ENCODE results near the gene MAP3K4. TPM values are rescaled to one million over a fixed set of nuclear protein-coding genes. Genes with fewer than 3 reads are reported as not detected.
"Not testable (repeated sequence)": the region's sequence is repeated elsewhere in the genome, so short reads cannot be mapped to it uniquely, and the experiment has no call there.

Gene MAP3K4
- total RNA-seq, 2 experiments from 2014 or later = 26.8 to 35.7 TPM

DNA sequence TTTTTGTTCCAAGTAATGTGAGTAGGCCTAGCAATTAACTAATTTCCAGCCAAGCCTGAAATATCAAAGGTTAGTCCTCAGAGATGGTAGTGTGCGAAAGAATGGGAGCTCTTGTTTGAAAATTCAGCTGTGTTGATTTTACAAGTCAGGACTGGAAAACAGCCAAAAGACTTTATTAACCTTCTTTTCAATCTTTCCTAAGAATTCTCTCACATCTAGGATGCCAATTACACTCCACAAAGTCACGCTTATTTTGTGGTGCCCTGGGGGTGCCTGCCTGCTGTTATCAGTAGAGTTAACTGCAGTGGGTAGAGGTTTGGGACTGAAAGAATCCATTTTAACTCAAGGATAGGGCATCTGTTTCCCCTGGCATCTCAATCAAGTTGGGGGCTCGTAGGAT is 30.7 kb upstream of the MAP3K4 start:
- H3K4me3 Mint-ChIP-seq = no peak overlapping the region
- no peaks in the 10 kb centered on the region for H3K4me1 Mint-ChIP-seq (ENCODE audit: low read depth)
- no peak overlapping the region for H3K27ac Mint-ChIP-seq
- CTCF ChIA-PET = no interaction called here
- H3K27me3 Mint-ChIP-seq (ENCODE audit: low read depth) = peaks cover 3% of the 10 kb centered on the region
- POLR2A ChIA-PET = no interaction called here
- ATAC-seq (no peak), DNase-seq (no peak)
- no peaks in the 10 kb centered on the region for H3K9me3 Mint-ChIP-seq (ENCODE audit: insufficient read depth)
- H3K36me3 Mint-ChIP-seq (ENCODE audit: low read depth) = no peaks in the 10 kb centered on the region

DNA sequence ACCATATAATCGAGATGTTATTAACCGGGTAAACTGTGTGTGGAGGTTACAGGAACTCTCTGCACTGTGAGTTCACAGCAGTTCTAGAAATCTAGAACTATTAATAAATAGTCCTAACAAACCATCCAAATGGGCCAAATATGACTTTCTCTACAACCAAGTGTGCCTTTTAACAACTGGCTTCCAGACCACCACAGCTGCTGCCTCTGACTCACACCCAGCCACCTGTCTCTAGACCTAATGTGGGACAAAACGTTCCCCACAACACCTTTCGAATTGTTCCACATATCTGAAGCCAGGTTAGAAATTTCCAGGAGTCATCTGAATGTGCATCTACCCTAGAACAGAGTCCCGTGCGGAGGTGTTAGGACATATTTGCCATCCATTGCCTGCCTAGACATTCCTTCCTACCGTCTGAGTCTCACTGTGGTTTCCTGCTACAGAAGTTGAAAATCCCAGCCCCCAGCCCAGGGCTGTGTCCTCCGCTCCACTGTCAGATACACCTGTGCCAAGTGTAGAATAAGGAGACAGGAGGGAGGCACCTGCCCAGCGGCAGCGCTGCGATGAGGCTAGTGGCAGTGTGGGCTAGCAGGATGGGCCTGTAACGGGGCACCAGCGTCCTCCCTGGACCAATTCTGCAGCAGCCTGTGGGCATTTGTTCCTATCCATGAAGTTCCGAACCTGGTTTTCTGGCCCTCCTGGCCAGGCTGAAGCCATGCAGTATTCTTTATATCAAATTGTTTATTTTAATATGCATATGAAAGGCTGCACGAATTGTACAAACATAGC is 28.5 kb upstream of the MAP3K4 start:
- Mint-ChIP-seq H3K4me3 (no peak overlapping the region), H3K4me1 (ENCODE audit: low read depth) (no peaks in the 10 kb centered on the region), H3K9me3 (ENCODE audit: insufficient read depth) (no peaks in the 10 kb centered on the region), H3K27ac (no peak overlapping the region), H3K36me3 (ENCODE audit: low read depth) (no peaks in the 10 kb centered on the region), H3K27me3 (ENCODE audit: low read depth) (peaks cover 5% of the 10 kb centered on the region)
- ATAC-seq (no peak), DNase-seq (no peak)
- CTCF ChIA-PET = no interaction called here
- POLR2A ChIA-PET = no interaction called here

DNA sequence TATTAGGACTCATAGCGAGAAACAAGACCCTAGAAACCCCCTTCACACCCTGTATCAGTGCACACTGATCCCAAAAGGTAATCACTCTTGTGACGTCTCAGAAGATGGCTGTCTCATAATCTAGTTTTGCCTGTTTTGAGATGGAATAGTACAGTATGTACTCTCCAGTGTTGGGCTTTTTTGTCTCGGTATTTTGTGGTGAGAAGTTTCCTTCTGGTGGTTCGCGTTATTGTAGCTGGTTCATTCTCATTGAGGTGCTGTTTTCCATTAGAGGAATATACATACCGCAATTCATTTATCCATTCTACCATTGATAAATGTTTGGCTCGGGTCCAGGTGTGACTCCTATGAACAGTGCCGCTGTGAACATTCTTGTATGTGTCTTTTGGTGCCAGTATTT is 27.9 kb upstream of the MAP3K4 start:
- CTCF ChIA-PET = no interaction called here
- Mint-ChIP-seq H3K9me3 (ENCODE audit: insufficient read depth) (no peaks in the 10 kb centered on the region), H3K27ac (no peak overlapping the region), H3K27me3 (ENCODE audit: low read depth) (peaks cover 5% of the 10 kb centered on the region), H3K4me3 (no peak overlapping the region), H3K4me1 (ENCODE audit: low read depth) (no peaks in the 10 kb centered on the region), H3K36me3 (ENCODE audit: low read depth) (no peaks in the 10 kb centered on the region)
- ATAC-seq (no peak), DNase-seq (no peak)
- POLR2A ChIA-PET = no interaction called here

DNA sequence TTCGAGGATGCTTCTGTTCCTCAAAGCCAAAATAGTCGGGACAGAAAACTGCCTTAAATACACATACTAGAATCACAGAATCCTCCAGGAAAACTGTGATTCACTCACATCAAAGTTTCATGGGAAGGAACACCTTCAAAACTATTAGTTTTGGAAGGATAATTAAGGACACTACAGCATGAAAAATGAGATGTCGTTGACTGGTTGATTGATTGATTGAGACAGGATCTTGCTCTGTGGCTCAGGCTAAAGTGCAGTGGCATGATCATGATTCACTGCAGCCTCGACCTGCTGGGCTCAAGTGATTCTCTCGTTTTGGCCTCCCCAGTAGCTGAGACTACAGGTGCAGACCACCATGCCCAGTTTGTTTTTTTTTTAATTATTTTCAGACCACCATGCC is 25.7 kb upstream of the MAP3K4 start:
- Mint-ChIP-seq H3K4me3 (no peak overlapping the region), H3K27ac (no peak overlapping the region), H3K9me3 (ENCODE audit: insufficient read depth) (no peaks in the 10 kb centered on the region), H3K36me3 (ENCODE audit: low read depth) (no peaks in the 10 kb centered on the region), H3K4me1 (ENCODE audit: low read depth) (no peaks in the 10 kb centered on the region), H3K27me3 (ENCODE audit: low read depth) (peaks cover 5% of the 10 kb centered on the region)
- ATAC-seq (no peak), DNase-seq (no peak)
- CTCF ChIA-PET = no interaction called here
- POLR2A ChIA-PET = no interaction called here

DNA sequence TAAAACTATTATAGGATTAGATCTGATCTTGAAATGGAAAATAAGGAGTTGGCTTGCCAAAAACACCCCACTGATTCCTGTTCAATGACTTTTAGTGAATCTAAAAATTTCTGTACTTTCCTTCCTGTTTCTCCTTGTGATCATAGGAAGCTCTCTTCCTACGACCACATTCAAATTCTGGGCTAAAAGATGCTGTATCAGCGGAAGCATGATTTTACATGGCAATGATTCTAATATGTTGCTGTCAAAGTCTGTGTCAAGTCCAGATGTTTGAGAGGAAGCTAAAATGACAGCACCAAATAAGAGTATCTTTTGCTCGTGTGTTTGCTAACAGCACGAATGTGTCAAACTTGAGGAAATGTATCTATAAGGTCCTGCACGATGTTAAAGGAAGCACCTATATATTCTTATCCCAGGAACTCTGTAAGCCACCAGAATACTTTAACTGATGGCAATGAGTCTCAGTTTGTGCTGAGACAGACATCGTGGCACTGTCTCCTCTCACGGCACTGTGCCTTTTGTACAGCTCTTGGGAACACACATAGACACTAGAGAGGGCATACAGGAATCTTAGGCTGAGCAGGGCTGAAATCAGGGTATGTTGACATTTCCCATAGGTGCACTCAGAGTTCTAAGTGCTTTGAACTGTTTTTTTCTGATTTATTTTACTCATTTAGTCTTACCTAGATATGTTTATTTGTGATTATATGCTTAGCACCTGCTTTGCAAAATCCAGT is 24.9 kb upstream of the MAP3K4 start:
- no peaks in the 10 kb centered on the region for H3K9me3 Mint-ChIP-seq (ENCODE audit: insufficient read depth)
- DNase-seq (no peak), ATAC-seq (no peak)
- H3K27me3 Mint-ChIP-seq (ENCODE audit: low read depth) = peaks cover 7% of the 10 kb centered on the region
- no peaks in the 10 kb centered on the region for H3K36me3 Mint-ChIP-seq (ENCODE audit: low read depth)
- H3K4me1 Mint-ChIP-seq (ENCODE audit: low read depth) = no peaks in the 10 kb centered on the region
- POLR2A ChIA-PET = no interaction called here
- CTCF ChIA-PET = no interaction called here
- no peak overlapping the region for H3K4me3 Mint-ChIP-seq
- no peak overlapping the region for H3K27ac Mint-ChIP-seq

DNA sequence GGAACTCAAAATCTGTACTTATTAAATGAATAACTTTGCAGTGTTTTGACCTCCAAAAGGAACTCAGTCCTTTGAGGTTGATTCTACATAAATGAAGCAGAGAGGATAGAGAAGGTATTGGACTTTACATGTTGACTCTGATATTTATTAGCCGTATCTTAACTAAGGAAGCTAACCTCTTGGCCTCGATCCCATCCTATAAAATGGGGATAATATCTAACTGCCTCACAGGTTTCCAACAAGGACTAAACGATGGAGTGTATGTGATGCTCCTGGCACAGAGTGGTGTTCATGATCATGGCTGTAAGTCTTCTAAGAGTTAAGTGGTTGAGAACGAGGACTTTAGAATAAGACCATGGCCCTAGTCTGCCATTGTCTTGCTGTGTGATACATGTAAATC is 24.2 kb upstream of the MAP3K4 start:
- ChIA-PET CTCF (no interaction called here), POLR2A (no interaction called here)
- no peak for DNase-seq
- Mint-ChIP-seq H3K9me3 (ENCODE audit: insufficient read depth) (no peaks in the 10 kb centered on the region), H3K4me1 (ENCODE audit: low read depth) (no peaks in the 10 kb centered on the region), H3K27ac (no peak overlapping the region), H3K36me3 (ENCODE audit: low read depth) (no peaks in the 10 kb centered on the region), H3K27me3 (ENCODE audit: low read depth) (peaks cover 6% of the 10 kb centered on the region), H3K4me3 (no peak overlapping the region)
- ATAC-seq = no peak

DNA sequence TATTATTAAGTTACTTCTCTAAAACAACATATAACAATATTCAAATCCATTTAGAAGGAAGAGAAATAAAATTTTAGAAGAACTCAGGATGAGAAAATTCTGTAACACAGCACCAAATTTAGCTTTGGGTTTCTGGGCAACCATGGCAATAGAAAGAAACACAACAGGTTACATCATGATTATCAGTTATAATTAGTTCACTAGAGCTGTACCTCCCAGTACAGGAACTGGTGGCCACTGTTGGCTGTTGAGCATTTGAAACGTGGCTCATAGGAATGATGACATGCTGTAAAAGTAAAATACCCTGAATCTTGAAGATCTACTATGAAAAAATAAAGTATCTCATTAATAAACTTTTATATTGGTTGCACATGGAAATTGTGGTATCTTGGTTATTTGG is 23.7 kb upstream of the MAP3K4 start:
- Mint-ChIP-seq H3K4me1 (ENCODE audit: low read depth) (no peaks in the 10 kb centered on the region), H3K4me3 (no peak overlapping the region), H3K27me3 (ENCODE audit: low read depth) (peaks cover 6% of the 10 kb centered on the region), H3K9me3 (ENCODE audit: insufficient read depth) (no peaks in the 10 kb centered on the region), H3K27ac (no peak overlapping the region), H3K36me3 (ENCODE audit: low read depth) (no peaks in the 10 kb centered on the region)
- no peak for DNase-seq
- ChIA-PET CTCF (no interaction called here), POLR2A (no interaction called here)
- no peak for ATAC-seq

DNA sequence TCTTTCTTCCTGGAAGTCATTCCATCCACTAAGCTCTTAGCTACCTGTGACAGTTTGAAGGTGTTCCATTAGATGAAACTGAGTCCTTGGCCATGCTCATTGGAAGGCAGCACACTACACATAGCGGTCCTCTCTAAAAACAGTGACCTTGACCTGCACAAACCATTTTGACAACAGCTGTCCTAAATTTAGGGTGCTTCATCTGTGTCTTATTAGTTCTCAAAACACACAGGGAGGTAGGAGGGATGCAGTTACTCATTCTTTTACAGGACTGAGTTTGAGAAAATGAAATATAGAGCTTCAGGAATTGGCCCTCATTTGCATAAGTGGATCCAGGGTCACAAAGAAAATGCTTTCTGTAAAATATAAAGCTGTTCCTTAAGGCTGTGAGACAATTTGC is 20.4 kb upstream of the MAP3K4 start:
- Mint-ChIP-seq H3K36me3 (ENCODE audit: low read depth) (no peaks in the 10 kb centered on the region), H3K4me3 (no peak overlapping the region), H3K4me1 (ENCODE audit: low read depth) (no peaks in the 10 kb centered on the region), H3K27me3 (ENCODE audit: low read depth) (peaks cover 6% of the 10 kb centered on the region), H3K27ac (no peak overlapping the region), H3K9me3 (ENCODE audit: insufficient read depth) (no peaks in the 10 kb centered on the region)
- ChIA-PET CTCF (interaction anchor here (1.1 kb wide), 1 partner anchor 21 kb away, joined by 3 read pairs; no protein-coding TSS in a partner anchor), POLR2A (no interaction called here)
- no peak for ATAC-seq
- no peak for DNase-seq

DNA sequence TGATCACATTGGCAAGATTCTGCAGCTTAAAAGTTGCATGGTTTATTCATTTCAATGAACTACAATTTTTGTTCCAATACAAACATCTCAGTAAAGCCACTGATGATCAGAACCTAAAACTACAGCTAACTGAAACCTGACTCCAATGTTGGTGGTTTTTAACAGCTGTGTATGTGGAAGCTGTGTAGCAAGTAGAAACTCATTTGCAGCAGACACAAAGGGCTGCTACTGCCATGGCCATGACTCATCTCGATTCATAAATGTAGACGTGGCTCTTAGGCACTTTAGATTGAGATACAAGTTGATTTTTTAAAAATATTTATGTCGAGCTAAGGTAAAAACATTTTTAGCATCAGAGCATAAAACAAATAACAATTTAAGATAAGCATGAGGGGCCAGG is 19.5 kb upstream of the MAP3K4 start:
- no peaks in the 10 kb centered on the region for H3K36me3 Mint-ChIP-seq (ENCODE audit: low read depth)
- ChIA-PET POLR2A (no interaction called here), CTCF (interaction anchor here (1.0 to 1.1 kb wide), 2 partner anchors 20 to 43 kb away, joined by 3 read pairs; no protein-coding TSS in a partner anchor)
- ATAC-seq (no peak), DNase-seq (no peak)
- H3K9me3 Mint-ChIP-seq (ENCODE audit: insufficient read depth) = no peaks in the 10 kb centered on the region
- no peak overlapping the region for H3K27ac Mint-ChIP-seq
- H3K4me3 Mint-ChIP-seq = no peak overlapping the region
- H3K27me3 Mint-ChIP-seq (ENCODE audit: low read depth) = peaks cover 6% of the 10 kb centered on the region
- H3K4me1 Mint-ChIP-seq (ENCODE audit: low read depth) = no peaks in the 10 kb centered on the region

DNA sequence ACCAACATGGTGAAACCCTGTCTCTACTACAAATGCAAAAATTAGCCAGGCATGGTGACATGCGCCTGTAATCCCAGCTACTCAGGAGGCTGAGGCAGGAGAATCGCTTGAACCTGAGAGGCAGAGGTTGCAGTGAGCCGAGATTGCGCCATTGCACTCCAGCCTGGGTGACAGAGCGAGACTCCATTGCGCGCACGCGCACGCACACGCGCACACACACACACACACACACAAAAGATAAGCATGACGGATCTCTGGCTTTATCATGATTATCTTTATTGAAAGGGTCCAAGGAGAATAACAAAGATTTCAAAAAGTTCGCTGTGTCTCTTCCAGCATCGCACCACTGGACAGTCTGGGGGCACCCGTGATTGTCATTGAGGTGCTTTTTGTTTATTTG is 19.0 kb upstream of the MAP3K4 start:
- CTCF ChIA-PET = interaction anchor here (1.0 kb wide), 1 partner anchor 44 kb away, joined by 3 read pairs; no protein-coding TSS in a partner anchor
- H3K4me3 Mint-ChIP-seq; H3K27ac Mint-ChIP-seq; DNase-seq; ATAC-seq; H3K36me3 Mint-ChIP-seq (ENCODE audit: low read depth); H3K4me1 Mint-ChIP-seq (ENCODE audit: low read depth); POLR2A ChIA-PET; H3K9me3 Mint-ChIP-seq (ENCODE audit: insufficient read depth); H3K27me3 Mint-ChIP-seq (ENCODE audit: low read depth): not testable (repeated sequence)

DNA sequence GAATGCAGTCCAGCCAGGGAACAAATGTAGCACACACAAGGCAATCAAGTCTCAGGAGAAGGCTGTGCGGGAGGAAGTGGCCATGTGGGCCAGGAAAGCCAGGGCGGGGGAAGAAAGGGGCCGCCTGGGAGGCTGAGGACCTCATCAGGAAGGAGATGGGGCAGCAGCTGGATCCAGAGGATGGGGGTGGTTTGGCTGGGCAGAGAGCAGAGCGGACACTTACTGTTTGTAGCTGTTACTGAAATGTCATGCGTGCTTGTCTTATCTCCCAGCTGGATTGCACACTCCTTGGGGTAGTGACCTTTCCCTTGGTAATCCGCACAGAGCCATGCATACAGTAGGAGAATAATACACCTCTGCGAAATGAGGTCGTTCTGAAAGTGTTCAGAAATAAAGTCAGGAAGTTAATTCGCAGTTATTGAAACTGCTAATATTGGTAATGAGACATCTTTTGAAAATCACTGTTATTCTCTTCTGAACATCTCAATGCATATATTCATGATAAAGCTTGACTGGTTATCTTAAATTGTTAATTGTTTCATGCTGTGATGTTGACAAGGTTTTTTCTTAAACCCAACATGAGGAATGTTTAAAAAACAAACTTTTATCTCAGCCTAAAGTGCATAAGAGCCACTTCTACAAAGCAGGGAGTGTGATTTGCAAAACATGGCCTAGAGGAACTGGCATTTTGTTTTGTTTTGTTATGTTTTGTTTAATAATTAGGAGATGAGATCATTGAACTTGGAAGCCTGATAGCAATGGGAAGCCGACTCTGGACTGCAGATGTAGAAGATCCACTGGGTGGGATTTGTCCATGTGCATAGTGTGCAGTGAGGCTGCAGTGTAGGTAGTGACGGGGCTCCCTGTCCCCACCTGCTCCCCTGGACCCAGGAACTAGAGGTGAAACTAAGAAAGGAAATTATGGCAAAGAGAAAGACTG is 18.0 kb upstream of the MAP3K4 start:
- no peak overlapping the region for H3K27ac Mint-ChIP-seq
- H3K36me3 Mint-ChIP-seq (ENCODE audit: low read depth) = no peaks in the 10 kb centered on the region
- ATAC-seq (no peak), DNase-seq (no peak)
- ChIA-PET CTCF (interaction anchor here (0.6 kb wide), 1 partner anchor 20 kb away, joined by 3 read pairs; no protein-coding TSS in a partner anchor), POLR2A (no interaction called here)
- no peaks in the 10 kb centered on the region for H3K9me3 Mint-ChIP-seq (ENCODE audit: insufficient read depth)
- peaks cover 6% of the 10 kb centered on the region for H3K27me3 Mint-ChIP-seq (ENCODE audit: low read depth)
- H3K4me1 Mint-ChIP-seq (ENCODE audit: low read depth) = no peaks in the 10 kb centered on the region
- H3K4me3 Mint-ChIP-seq = no peak overlapping the region

DNA sequence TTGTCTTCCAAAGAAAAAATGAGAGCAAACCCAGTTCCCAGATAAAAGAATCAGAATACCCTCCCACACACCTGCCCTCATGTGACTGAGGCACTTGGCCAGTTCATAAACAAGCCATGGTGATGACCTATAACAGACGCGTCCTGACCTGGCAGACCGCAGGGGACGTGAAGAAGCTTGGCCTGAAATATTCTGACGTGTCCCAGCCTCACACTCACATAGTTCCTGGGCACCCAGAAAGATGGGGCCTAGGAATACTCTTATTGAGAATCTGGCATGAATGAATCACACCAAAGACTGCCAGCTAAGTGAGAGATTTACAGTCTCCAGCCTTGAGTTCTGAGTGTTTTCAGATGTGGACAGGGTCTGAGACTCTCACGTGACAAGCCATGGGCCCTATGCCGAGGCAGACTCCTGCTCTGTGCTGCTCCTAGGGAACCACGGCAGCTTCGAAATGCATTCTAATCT is 17.2 kb upstream of the MAP3K4 start:
- Mint-ChIP-seq H3K27ac (no peak overlapping the region), H3K36me3 (ENCODE audit: low read depth) (no peaks in the 10 kb centered on the region), H3K27me3 (ENCODE audit: low read depth) (peaks cover 8% of the 10 kb centered on the region), H3K4me1 (ENCODE audit: low read depth) (no peaks in the 10 kb centered on the region), H3K9me3 (ENCODE audit: insufficient read depth) (no peaks in the 10 kb centered on the region), H3K4me3 (no peak overlapping the region)
- ATAC-seq = no peak
- CTCF ChIA-PET = interaction anchor here (0.6 kb wide), 1 partner anchor 19 kb away, joined by 3 read pairs; no protein-coding TSS in a partner anchor
- no peak for DNase-seq
- POLR2A ChIA-PET = no interaction called here

All from activated CD8-positive, alpha-beta T cell treated with anti-CD3 and anti-CD28 coated beads, Interleukin-2, amount 10 ng/mL, durations not matched to agents 7 days and 5 days (primary cell).